ENCODE measurements around the gene ORM2. TPM values are rescaled to one million over a fixed set of nuclear protein-coding genes. Genes with fewer than 3 reads are reported as not detected.

Gene ORM2
- total and polyA plus RNA-seq, 2 experiments from 2014 or later: 0.76 TPM

- Histone ChIP-seq H4K20me1 (replicated peaks; ENCODE audit: insufficient read depth) (no peaks in the 10 kb centered on the region), H3K4me1 (ENCODE audit: insufficient read depth) (no peaks in the 10 kb centered on the region), H3K36me3 (ENCODE audit: insufficient read depth) (peaks cover 15% of the 10 kb centered on the region; the same call in 1 of the 2 replicates), H2AFZ (no peak overlapping the region), H3K4me2 (no peak overlapping the region), H3F3A (replicated peaks; ENCODE audit: low read depth) (no peaks in the 10 kb centered on the region), H3K27me3 (ENCODE audit: insufficient read depth) (no peaks in the 10 kb centered on the region), H3K9me2 (ENCODE audit: insufficient read depth) (no peaks in the 10 kb centered on the region), H3K27ac (ENCODE audit: low read depth) (no peak overlapping the region), H3K4me3 (no peak overlapping the region), H3K79me2 (replicated peaks; ENCODE audit: insufficient read depth) (no peaks in the 10 kb centered on the region)
- TF ChIP-seq NANOG (IDR thresholded peaks at IDR 0.05; ENCODE audit: borderline replicate concordance): no peak
- TF ChIP-seq ETS1 (IDR thresholded peaks at IDR 0.05): no peak
- no peak for TF ChIP-seq POLR2AphosphoS5 (IDR thresholded peaks at IDR 0.05; ENCODE audit: low read depth)
- TF ChIP-seq CREB1 (CRISPR knock-in tag; IDR thresholded peaks at IDR 0.05; ENCODE audit: low read depth): no peak
- TF ChIP-seq JUNB (IDR thresholded peaks at IDR 0.05; ENCODE audit: unreplicated experiment): no peak
- TF ChIP-seq ZNF114 (CRISPR knock-in tag; IDR thresholded peaks at IDR 0.05): no peak
- no peak for TF ChIP-seq STAT1 (IDR thresholded peaks at IDR 0.05; ENCODE audit: unreplicated experiment)
- TF ChIP-seq EZH2 (IDR thresholded peaks at IDR 0.05; ENCODE audit: low read depth, unreplicated experiment): no peak
- TF ChIP-seq, protein P1, sequence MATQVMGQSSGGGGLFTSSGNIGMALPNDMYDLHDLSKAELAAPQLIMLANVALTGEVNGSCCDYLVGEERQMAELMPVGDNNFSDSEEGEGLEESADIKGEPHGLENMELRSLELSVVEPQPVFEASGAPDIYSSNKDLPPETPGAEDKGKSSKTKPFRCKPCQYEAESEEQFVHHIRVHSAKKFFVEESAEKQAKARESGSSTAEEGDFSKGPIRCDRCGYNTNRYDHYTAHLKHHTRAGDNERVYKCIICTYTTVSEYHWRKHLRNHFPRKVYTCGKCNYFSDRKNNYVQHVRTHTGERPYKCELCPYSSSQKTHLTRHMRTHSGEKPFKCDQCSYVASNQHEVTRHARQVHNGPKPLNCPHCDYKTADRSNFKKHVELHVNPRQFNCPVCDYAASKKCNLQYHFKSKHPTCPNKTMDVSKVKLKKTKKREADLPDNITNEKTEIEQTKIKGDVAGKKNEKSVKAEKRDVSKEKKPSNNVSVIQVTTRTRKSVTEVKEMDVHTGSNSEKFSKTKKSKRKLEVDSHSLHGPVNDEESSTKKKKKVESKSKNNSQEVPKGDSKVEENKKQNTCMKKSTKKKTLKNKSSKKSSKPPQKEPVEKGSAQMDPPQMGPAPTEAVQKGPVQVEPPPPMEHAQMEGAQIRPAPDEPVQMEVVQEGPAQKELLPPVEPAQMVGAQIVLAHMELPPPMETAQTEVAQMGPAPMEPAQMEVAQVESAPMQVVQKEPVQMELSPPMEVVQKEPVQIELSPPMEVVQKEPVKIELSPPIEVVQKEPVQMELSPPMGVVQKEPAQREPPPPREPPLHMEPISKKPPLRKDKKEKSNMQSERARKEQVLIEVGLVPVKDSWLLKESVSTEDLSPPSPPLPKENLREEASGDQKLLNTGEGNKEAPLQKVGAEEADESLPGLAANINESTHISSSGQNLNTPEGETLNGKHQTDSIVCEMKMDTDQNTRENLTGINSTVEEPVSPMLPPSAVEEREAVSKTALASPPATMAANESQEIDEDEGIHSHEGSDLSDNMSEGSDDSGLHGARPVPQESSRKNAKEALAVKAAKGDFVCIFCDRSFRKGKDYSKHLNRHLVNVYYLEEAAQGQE (IDR thresholded peaks at IDR 0.05; ENCODE audit: unreplicated experiment): no peak
- TF ChIP-seq CTCF (conservative IDR thresholded peaks at IDR 0.05; ENCODE audit: low read depth in 2 of 2): no peak
- no peak for TF ChIP-seq EZH2phosphoT487 (IDR thresholded peaks at IDR 0.05; ENCODE audit: unreplicated experiment)
- TF ChIP-seq ZNF462 (CRISPR knock-in tag; IDR thresholded peaks at IDR 0.05): no peak
- no peak for TF ChIP-seq ZNF331 (CRISPR knock-in tag; IDR thresholded peaks at IDR 0.05; ENCODE audit: low read depth)
- DNase-seq (ENCODE audit: low spot score) (no peak), ATAC-seq (no peak)
- H3K4me3 Mint-ChIP-seq: no peak overlapping the region
- H3K27me3 Mint-ChIP-seq (ENCODE audit: insufficient read depth, low read depth, poor library complexity): peaks cover 18% of the 10 kb centered on the region
- peaks cover 21% of the 10 kb centered on the region for H3K4me1 Mint-ChIP-seq
- H3K9me3 Mint-ChIP-seq: no peaks in the 10 kb centered on the region
- H3K36me3 Mint-ChIP-seq (ENCODE audit: low read depth): peaks cover 71% of the 10 kb centered on the region
- H3K27ac Mint-ChIP-seq: no peak overlapping the region
Observed at GRCh38 chr9:114350636-114351401, 21.1 kb downstream of the ORM2 start.
